Choroid plexus epithelial cell (primary cell): ENCODE data around the gene ABLIM2.
A peak's percentile ranks its signal among the peaks of the same experiment; 100 is the strongest.

ENCODE experiments used
- DNase-seq: peaks from one replicate; pipeline ENCODE4 v3.0.0-alpha.2; 2010; ENCODE audit warnings: low read depth
- H3K4me3 ChIP-seq: 2 replicates; pipeline ENCODE4 v1.5.1; 2011; ENCODE audit warnings: low read depth, mild to moderate bottlenecking, control low read depth, low read length, moderate library complexity
- CTCF ChIP-seq: conservative IDR thresholded peaks from 2 replicates; pipeline ENCODE4 v1.5.1; 2011; ENCODE audit warnings: low read depth, mild to moderate bottlenecking, control low read depth, inconsistent platforms, low read length, moderate library complexity

Gene ABLIM2

GRCh38 chr4:8158710-8159536 lies at the start of gene ABLIM2:
Gene ABLIM2 (minus strand): TSS chr4:8158813. CDS start chr4:8158689, 124 bp downstream.
- DNase-seq: peak; percentile 99
- peak within 1 kb of the TSS; percentile 87 for H3K4me3 ChIP-seq
- no peak for TF ChIP-seq CTCF

GRCh38 chr4:8207314-8207713 lies 48.7 kb upstream of the ABLIM2 start:
- DNase-seq: no peak
- no peak for TF ChIP-seq CTCF
- H3K4me3 ChIP-seq: no peak overlapping the region

- TF ChIP-seq CTCF: no peak
- H3K4me3 ChIP-seq: no peak overlapping the region
- DNase-seq: no peak
Measured at GRCh38 chr4:8205749-8206611, 47.4 kb upstream of the ABLIM2 start.

GRCh38 chr4:8205241-8205707 lies 46.7 kb upstream of the ABLIM2 start:
- no peak for TF ChIP-seq CTCF
- H3K4me3 ChIP-seq: no peak overlapping the region
- no peak for DNase-seq

GRCh38 chr4:8204576-8205227 lies 46.1 kb upstream of the ABLIM2 start:
- no peak for DNase-seq
- no peak overlapping the region for H3K4me3 ChIP-seq
- no peak for TF ChIP-seq CTCF

- no peak for TF ChIP-seq CTCF
- DNase-seq: no peak
- no peak overlapping the region for H3K4me3 ChIP-seq
Measured at GRCh38 chr4:8203817-8204216, 45.2 kb upstream of the ABLIM2 start.
